Lung (tissue), 12 donors: ENCODE measurements around the gene IGSF21. TPM values are rescaled to one million over a fixed set of nuclear protein-coding genes. Genes with fewer than 3 reads are reported as not detected.

ENCODE experiments used
- ATAC-seq: fragments of 200-7000 bp; cut with Tn5 transposase; one replicate; pipeline ENCODE4 v1.9.1; 2020; ENCODE audit warnings: moderate number of reproducible peaks; ENCODE audit not compliant: insufficient read depth, low FRiP score
- DNase-seq, 3 donors: peaks; one replicate each; pipeline ENCODE4 v3.0.0-alpha.2; 2013 to 2017
- H3K27ac ChIP-seq, 2 donors: one replicate each; pipeline ENCODE4 v1.5.1; 2013; ENCODE audit warnings: mild to moderate bottlenecking in 2 of 2, moderate library complexity in 2 of 2, control low read depth in 1 of 2, inconsistent platforms in 1 of 2, low read depth in 1 of 2, low read length in 1 of 2
- H3K27me3 ChIP-seq, 3 donors: one replicate each; pipeline ENCODE4 v1.5.1; 2013; ENCODE audit warnings: low read length in 2 of 3; ENCODE audit not compliant: control insufficient read depth in 3 of 3, insufficient read depth in 3 of 3
- H3K36me3 ChIP-seq, 4 donors: one replicate each; pipeline ENCODE4 v1.5.1; 2013; ENCODE audit warnings: low read length in 4 of 4, mild to moderate bottlenecking in 1 of 4, moderate library complexity in 1 of 4; ENCODE audit not compliant: control insufficient read depth in 4 of 4, insufficient read depth in 4 of 4
- H3K4me1 ChIP-seq, 5 donors: one replicate each; pipeline ENCODE4 v1.5.1; 2013; ENCODE audit warnings: low read length in 5 of 5, mild to moderate bottlenecking in 2 of 5, moderate library complexity in 1 of 5; ENCODE audit not compliant: control insufficient read depth in 5 of 5, insufficient read depth in 5 of 5
- H3K4me3 ChIP-seq: one replicate; pipeline ENCODE4 v1.5.1; 2013; ENCODE audit warnings: mild to moderate bottlenecking, control low read depth, moderate library complexity
- H3K9ac ChIP-seq, 2 donors: one replicate each; pipeline ENCODE4 v1.5.1; 2013; ENCODE audit warnings: low read length in 2 of 2, control low read depth in 1 of 2; ENCODE audit not compliant: insufficient read depth in 1 of 2
- H3K9me3 ChIP-seq, 4 donors: one replicate each; pipeline ENCODE4 v1.5.1; 2013; ENCODE audit warnings: low read length in 3 of 4, mild to moderate bottlenecking in 1 of 4, moderate library complexity in 1 of 4; ENCODE audit not compliant: control insufficient read depth in 4 of 4, insufficient read depth in 3 of 4
- CTCF ChIP-seq: IDR thresholded peaks from 2 replicates; pipeline ENCODE4 v1.5.1; 2012; ENCODE audit warnings: mild to moderate bottlenecking; ENCODE audit errors: control extremely low read depth, extremely low read depth
- WGBS, 2 donors: extraction: QIAGEN DNeasy Blood & Tissue Kit; methylation state at CpG; one replicate each; pipeline ENCODE4 v1.1.7; 2013; 5-methylcytosine and 5-hydroxymethylcytosine counted together
- polyA plus RNA-seq, 2 donors: library from polyadenylated mRNA; stranded (reverse); fragments of 200-250 nt; gene quantifications; one replicate each; pipeline ENCODE4 v1.2.1, GENCODE V29; 2013
- total RNA-seq, 2 donors: library from RNA; depleted of rRNA in 1 of 2; stranded (reverse); fragments of >200 nt in 1 of 2; gene quantifications; one replicate each; pipeline ENCODE4 v1.2.1, GENCODE V29; 2014 to 2021
- donor health status: control.
- donor health status: control.
- donor health status: Bipolar disorder and iron deficiency.
- donor health status: healthy.
- donor health status: DM: yes; HTN: yes; CAD: no.

Gene IGSF21
- total and polyA plus RNA-seq, 4 donors = 0.18 to 2.6 (median 0.62) TPM

GRCh38 chr1:18100491-18101063 lies 7.0 kb upstream of the IGSF21 start:
- H3K4me1 ChIP-seq = no peaks in the 10 kb centered on the region
- ATAC-seq (no peak), DNase-seq (peak; percentile 46 to 61 (median 58))
- peak; percentile 49 for TF ChIP-seq CTCF
- H3K36me3 ChIP-seq = no peaks in the 10 kb centered on the region
- peaks cover 1 to 63% (median 13%) of the 10 kb centered on the region in 3 donors for H3K27me3 ChIP-seq
- H3K9me3 ChIP-seq = peaks cover 0 to 3% (median 0%) of the 10 kb centered on the region in 4 donors
- 3 to 5% methylated on average over 10 of the region's 10 CpGs for WGBS, 2 donors
- H3K4me3 ChIP-seq = no peak overlapping the region
- H3K27ac ChIP-seq = no peak overlapping the region
- no peak overlapping the region for H3K9ac ChIP-seq

DNA sequence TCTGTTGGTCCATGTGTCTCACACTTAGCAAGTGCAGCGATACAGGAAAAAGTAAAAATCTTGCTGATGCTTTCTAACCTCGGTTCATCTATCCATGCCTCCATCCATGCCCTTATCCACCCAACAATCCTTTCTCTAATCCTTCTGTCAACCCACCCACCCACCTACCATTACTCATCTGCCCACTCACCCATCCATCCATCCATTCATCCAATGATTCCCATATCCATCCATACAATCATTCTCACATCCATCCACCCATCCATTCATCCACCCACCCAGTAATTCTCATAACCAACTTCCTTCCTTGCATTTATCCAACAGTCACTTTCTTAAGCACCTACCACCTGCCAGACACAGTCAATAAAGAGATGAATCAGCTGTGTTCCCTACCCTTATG lies 6.1 kb upstream of the IGSF21 start:
- no peaks in the 10 kb centered on the region for H3K4me1 ChIP-seq
- H3K27me3 ChIP-seq = peaks cover 6 to 70% (median 21%) of the 10 kb centered on the region in 3 donors
- ATAC-seq = no peak
- H3K36me3 ChIP-seq = no peaks in the 10 kb centered on the region
- no peak overlapping the region for H3K27ac ChIP-seq
- H3K9ac ChIP-seq = no peak overlapping the region
- no peak for TF ChIP-seq CTCF
- H3K9me3 ChIP-seq = peaks cover 0 to 3% (median 0%) of the 10 kb centered on the region in 4 donors
- 86 to 100% methylated on average over 2 of the region's 2 CpGs for WGBS, 2 donors
- no peak overlapping the region for H3K4me3 ChIP-seq
- DNase-seq = no peak

- no peaks in the 10 kb centered on the region for H3K4me1 ChIP-seq
- TF ChIP-seq CTCF = no peak
- ATAC-seq = no peak
- H3K27ac ChIP-seq = no peak overlapping the region
- 76 to 86% methylated on average over 7 of the region's 7 CpGs for WGBS, 2 donors
- H3K36me3 ChIP-seq = no peaks in the 10 kb centered on the region
- peaks cover 0 to 3% (median 0%) of the 10 kb centered on the region in 4 donors for H3K9me3 ChIP-seq
- DNase-seq = no peak
- H3K9ac ChIP-seq = no peak overlapping the region
- no peak overlapping the region for H3K4me3 ChIP-seq
- peaks cover 10 to 79% (median 38%) of the 10 kb centered on the region in 3 donors for H3K27me3 ChIP-seq
Observed at GRCh38 chr1:18103788-18104421, 3.7 kb upstream of the IGSF21 start.
